HUDEP-2 (cell line): ENCODE results near the gene JMJD8.
A peak's percentile ranks its signal among the peaks of the same experiment; 100 is the strongest.

ENCODE experiments used
- DNase-seq, 76 experiments: peaks; one replicate each; lab custom pipeline; 2025; ENCODE audit not compliant: unreplicated experiment in 76 of 76; lab: John Stamatoyannopoulos, UW

JMJD8 gene

DNA sequence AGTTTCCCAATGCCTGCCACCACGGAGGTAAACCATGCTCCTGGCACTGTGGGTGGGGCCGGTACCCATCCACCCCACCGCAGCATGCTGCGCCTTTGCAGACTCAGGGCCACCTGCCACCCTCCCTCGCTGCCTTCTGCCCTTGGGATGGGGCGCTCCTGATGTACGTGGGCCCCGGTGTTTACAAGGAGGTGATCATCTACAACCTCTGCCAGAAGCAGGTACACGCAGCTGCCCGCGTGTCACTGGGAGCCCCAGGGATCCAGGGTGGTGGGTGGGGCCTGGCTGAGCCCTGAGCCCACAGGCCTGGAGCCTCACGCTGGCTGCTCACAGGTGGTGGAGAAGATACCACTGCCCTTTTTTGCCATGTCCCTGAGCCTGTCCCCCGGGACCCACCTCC is 17.6 kb downstream of the JMJD8 start:
- no peak for DNase-seq

DNA sequence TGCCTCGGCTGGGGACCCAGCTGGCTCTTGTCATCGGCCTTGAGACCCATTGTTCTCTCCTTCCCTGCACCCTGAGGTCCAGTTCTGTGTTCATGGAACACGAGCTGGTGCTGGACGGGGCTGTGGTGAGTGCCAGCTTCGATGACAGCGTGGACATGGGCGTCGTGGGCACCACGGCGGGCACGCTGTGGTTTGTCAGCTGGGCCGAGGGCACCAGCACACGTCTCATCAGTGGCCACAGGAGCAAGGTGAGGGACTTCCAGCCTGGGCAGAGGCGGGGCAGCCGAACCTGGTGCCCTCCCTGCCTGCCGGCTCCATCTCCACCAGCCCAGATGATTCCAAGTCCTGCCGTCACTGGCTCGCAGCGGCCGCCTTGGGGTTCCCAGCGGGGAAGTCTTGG is 21.5 kb downstream of the JMJD8 start:
- no peak for DNase-seq

DNA sequence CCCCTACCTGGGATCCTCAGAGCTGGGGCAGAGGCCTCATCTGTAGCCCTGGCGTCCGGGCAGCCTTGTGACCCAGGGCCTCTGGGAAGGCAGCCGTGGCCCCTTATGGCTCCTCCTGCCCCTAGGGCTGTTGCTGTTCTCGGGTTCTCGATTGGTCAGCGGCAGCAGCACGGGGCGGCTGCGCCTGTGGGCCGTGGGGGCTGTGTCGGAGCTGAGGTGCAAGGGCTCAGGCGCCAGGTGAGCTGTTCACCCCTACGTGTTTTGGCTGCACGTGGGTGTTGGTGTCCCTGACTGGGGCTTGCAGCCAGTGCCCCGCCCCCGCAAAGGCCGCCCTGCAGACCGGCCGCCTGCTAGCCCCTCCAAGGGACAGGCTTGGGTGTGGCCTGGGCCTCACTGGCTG is 22.0 kb downstream of the JMJD8 start:
- DNase-seq = no peak

DNA sequence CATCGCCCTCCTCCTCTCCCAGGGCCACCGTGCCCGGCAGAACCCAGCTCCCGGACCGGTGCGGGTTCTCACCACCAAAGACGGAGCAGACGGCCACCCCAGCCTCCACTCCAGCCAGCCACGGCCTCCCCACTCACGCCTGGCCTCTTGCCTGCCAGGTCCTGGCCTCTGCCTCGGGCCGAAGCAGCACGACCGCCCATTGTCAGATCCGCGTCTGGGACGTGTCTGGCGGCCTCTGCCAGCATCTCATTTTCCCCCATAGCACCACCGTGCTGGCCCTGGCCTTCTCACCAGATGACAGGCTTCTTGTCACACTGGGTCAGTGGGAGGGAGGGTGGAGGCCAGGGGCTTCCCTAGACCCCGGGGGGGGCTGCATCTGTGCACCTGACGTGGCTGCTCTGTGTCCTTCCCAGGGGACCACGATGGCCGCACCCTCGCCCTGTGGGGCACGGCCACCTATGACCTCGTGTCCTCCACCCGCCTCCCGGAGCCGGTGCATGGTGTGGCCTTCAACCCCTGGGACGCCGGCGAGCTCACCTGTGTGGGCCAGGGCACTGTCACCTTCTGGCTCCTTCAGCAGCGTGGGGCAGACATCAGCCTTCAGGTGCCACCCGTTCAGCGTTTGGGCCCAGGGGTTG is 22.8 kb downstream of the JMJD8 start:
- DNase-seq = no peak

DNA sequence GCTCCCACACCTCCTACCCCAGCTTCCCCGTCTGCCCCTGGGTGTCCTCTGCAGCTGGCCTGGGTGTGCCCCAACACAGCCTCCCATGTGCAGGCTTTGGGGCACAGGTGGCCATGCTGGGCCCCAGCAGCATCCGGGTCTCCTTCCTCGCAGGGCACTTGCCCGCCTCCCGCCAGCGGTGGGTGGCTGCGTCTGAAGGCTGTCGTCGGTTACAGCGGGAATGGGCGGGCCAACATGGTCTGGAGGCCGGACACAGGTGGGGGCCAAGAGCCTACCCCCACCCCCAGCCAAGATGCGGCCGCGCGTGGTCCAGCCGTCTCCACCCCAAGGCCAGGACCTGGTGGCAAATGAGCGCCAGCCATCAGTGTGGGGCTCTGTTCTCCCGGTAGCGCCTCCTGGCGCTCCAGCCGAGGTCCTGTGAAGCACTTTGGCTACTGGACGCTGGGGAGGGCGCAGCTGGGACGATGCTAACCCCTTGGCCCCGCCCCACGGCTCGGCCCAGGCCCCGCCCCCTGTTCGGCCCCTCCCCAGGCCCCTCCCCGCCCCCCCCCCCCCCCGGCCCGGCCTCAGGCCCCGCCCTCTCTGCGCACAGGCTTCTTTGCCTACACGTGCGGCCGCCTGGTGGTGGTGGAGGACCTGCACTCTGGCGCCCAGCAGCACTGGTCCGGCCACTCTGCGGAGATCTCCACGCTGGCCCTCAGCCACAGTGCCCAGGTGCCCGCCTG is 23.5 kb downstream of the JMJD8 start:
- DNase-seq = peak in 72 of 76 experiments; percentile 43 to 92 (median 85)

DNA sequence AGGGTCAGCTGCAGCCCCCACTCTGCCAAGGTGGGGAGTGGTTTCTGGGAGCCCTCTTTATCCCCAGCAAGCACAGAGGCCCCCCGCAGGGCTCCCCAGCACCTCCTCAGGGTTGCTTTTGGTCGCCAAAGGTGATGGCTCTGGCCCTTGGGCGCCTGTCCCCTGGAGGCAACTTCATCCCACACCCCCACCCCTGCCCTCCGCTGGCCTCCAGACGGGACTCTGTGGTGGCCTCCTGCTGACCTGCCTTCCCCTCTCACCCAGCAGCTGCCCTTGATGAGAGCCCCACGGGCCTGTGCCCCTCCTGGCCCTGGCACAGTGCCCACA is 24.0 kb downstream of the JMJD8 start:
- no peak for DNase-seq

DNA sequence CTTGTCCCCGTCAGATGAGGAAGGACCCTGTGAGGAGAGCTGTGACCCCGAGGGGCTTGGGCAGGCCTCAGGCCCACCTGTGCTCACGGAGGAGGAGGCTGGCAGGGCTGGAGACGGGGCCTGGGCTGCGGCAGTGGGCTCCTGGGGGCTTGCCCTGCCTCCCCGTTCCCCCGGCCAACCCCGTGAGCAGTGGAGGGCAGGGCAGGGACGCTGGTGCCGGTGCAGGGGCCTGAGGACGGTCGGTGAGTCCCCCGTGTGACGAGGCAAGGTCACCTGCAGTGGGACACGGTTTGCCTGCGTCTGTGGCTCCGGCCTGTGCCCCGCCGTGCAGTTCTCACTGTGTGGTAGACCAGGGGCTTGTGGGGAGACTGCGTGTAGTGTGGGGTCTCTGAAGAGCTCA is 24.5 kb downstream of the JMJD8 start:
- no peak for DNase-seq

DNA sequence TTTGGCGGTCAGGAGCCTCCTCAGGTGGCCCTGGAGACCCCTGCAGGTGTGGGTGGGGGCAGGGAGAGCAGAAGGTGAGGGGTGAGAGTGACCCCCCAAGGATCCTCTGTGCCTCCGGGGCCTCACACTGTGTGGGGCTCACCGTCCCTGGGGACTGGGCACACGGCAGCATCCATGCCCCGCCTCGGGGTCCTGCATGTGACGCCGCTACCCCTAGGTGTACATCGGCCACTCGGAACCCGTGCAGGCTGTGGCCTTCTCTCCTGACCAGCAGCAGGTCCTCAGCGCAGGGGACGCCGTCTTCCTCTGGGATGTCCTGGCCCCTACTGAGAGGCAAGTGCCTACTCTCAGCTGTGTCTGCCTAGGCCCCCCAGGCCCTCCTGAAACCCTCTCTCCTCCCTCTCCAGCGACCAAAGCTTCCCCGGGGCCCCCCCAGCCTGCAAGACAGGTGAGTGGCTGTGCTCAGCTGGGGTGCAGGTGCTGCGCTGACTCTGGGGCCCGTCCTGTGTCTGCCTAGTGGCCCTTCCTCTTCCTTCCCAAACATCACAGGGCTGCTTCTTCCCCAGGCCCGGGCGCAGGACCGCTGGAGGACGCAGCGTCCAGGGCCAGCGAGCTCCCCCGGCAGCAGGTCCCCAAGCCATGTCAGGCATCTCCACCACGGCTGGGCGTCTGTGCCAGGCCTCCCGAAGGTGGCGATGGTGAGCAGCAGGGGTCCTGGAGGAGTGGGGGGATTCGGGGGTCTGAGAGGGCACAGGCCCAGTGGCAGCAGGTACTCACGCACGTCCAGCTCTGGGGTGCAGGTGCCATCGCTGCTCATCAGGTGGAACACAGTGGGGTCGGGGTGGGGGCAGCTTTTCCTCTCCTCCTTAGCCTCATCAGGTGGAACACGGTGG is 25.2 kb downstream of the JMJD8 start:
- DNase-seq = no peak

DNA sequence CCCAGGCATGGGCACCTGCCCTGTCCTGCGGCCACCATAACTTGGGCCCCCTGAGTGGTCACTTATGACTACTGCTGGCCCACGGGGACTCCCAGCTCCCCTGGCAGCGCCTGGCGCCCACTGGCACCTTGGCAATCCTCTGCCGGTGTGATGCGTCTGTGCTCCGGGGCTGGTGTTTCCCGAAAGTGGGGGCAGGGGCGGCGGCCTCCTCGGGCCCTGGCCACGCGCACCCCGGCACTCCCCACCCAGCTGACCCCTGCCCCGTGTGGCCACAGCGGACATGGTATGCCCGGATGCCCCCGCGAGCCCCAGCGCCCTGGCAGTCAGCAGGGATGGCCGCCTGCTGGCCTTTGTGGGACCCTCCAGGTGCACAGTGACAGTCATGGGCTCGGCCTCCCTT is 26.6 kb downstream of the JMJD8 start:
- DNase-seq = no peak

DNA sequence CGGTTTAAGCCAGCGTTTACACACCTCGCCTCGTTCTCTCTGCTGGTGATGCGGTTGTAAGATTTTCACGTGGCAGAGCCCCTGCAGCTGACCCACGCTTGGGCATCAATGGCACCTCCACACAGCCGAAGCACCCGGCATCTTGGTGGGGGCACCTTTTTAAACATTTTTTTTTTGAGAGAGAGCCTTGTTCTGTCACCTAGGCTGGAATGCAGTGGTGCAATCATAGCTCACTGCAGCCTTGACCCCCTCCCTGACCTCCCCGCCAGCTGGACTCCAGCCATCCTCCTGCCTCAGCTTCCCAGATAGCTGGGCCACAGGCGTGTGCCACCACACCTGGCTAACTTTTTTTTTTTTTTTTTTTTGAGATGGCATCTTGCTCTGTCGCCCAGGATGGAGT is 30.1 kb downstream of the JMJD8 start:
- DNase-seq = no peak

DNA sequence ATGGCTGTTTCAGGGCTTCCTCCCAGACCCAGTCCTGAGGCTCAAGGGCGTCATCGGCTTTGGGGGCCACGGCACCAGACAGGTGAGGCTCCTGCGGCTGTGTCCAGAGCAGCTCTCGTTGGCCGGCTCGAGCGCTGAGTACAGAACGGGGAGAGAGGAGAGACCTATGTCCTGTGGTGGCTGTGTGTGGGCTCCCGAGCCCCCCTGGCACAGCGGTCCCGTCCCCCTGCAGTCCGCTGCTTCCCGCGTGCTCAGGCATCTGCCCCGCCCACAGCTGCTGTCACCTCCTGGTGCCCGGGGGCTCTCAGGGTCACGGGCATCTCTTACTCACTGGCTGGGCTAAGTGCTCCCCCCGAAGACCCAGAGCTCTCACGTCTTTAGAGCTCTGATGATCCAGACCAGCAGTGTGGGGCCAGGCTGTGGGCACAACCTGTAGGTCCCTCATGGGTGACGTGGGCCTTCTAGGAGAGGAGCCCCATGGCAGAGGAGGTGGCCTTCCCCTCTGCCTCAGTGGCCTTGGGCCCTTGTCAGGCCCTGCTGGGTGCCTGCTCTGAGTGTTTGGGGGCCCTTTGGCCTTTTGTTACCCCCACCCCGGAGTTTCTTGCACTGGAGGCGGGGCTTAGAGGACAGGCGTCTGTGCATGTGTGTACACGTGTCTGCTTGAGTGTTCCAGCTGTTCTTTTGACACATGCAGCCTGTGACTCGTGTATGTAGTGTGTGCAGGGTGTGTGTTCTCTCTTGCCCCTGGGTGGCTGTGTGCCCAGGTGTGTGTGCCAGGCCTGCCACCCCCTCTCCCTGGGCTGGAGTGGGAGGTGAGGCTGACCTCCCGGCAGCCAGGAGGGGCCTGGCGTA is 31.5 kb downstream of the JMJD8 start:
- no peak for DNase-seq

DNA sequence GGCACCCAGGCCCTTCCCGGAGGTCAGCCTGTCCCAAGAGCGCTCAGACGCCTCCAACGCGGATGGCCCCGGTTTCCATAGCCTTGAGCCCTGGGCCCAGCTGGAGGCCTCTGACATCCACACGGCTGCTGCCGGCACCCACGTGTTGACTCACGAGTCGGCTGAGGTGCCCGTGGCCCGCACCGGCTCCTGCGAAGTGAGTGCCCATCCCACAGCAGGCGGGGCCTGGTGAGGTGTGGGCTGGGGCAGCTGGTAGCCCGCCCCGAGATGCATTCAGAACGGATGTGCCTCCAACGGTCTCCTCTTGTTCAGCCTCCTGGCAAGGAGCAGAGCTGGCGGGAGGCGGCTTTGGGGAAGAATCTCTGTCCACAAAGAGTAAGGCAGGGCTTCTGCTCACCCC is 32.3 kb downstream of the JMJD8 start:
- DNase-seq = no peak

DNA sequence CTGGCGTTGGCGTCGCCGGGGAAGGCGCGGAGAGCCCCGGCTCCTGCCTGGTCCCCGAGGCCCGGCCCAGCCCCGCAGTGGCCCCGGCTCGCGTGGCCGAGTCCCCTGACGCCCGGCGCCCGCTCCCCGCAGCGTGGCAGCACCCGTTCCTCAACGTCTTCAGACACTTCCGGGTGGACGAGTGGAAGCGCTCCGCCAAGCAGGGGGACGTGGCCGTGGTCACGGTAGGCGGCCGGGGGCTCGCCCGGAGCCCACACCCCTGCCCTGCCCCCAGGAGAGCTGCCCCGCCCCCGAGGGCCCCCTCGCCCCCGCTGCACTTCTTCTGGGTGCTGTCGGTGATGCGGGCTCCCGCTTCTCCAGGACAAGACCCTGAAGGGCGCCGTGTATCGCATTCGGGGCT is 34.5 kb downstream of the JMJD8 start:
- DNase-seq = peak in 2 of 76 experiments; percentile 16 to 31

DNA sequence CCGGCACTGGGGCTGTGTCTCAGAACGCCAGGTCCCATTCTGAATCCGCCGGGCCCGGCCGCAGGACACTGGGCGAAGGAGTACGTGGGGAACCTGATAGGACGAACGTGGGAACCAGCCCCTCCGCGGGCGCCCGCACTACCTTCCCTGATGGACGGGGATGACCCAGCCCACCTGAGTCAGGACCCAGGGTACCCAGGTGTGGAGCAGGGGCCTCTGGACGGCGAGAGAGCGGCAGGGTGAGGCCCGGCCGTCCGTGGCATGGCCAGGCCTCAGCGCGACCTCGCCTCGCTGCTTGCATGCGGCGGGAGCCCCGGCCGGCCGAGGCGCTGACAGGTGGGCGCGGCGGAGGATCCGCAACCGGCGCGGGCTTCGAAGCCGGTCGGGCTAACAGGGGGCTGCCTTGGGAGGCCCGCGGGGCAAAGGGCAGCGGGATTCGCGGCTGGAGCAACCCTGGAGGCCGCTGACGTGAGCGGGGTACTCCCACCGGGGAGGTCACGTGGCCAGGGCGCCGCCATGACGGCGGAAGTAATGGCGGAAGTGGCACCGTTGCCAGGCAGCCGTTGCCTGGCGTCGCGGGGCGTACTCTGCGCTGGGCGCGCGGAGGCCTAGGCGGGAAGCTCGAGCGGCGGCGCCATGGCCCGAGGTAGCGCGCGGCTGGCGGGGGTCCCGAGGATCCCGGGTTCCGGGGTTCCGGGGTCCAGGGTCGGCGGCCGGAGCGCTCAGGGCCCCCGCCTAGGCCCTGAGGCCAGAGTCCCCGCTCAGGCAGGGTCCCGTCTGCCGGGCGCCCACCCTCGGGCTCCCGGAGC is 35.1 kb downstream of the JMJD8 start, which contains the start of gene WDR90:
TSS of gene WDR90 (plus strand) at position 585 of the 809 bp plus-strand sequence. CDS start at position 637, 52 bp downstream.
- peak in 74 of 76 experiments; percentile 30 to 94 (median 88) for DNase-seq

DNA sequence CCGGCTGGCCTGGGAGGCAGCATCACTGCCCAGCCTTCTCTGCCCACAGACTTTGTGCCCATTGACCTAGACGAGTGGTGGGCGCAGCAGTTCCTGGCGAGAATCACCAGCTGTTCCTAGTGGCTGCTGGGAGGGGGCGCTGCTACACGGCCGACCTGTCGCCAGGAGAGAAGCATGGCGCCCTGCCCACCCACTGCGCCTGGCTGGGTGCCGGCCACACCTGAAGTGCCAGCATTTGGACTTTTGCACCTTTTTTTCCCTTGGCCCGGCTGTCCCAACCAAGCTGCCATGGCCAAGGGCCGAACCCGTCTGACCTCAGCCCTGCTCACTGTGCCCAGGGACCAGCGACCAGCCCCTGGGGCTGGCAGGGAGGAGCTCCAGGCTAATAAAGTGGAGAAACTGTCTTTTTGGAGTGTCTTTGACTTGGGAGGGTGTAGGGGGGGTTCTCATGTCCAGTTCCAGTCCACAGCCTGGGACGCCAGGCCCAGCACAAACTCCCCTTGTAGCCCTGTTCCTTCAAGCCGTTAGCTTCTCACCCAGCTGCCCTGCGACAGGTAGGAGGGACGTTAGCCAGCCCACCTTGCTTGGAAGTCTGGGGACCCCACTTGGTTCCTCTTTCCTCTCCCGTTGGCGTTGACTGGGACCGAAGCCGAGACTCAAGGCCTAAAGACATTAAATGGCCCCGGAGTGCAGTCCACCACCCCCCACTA is 35.9 kb downstream of the JMJD8 start:
- peak in 60 of 76 experiments; percentile 8 to 76 (median 52) for DNase-seq

DNA sequence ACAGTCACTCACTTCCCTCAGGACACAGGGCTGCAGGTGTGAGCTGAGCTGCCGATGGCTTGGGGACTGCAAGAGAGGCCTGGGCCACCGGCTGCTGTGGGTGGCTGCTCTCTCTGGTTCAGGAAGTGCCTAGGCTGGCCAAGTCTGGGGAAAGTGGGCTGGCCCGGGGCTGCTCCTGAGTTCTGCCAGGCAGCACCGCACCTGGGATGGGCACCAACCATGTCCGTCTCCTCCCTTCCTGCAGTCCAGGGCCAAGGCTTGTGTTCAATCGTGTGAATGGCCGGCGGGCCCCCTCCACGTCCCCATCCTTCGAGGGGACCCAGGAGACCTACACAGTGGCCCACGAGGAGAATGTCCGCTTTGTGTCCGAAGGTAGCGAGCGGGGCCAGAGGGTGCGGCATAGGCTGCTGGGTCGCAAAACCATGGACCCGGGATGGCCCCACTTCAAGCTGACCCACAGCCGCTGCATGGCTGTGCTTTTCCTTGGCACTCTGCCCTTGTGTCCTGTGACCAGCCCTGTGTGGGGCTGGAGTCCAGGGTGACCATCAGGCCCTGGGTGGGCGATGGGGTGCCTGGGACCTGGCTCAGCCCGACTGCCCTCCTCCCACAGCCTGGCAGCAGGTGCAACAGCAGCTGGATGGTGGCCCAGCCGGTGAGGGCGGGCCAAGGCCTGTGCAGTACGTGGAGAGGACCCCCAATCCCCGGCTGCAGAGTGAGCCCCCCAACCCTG is 36.8 kb downstream of the JMJD8 start:
- no peak for DNase-seq

DNA sequence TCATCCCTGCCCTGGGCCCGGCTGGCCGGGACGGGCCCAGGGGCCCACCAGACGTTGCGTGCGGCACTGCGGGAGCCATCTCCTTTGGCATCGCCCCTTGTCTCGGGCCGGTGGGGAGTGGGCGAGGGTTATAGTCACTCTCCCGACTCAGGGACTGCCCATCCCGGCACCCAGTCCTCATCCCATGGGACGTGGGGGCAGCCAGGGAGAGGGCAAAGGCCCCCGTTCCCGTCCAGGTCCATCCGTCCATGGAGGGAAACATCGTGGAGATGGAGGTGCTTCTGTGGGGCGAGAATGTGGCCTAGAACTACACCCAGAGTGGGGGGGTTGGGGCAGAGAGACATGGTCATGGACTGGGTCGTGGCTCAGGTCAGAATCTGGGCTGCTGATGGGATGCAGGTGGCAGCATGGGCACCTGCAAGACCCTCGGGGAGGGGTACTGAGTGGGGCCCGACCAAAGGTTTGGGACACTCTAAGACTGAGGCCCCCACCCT is 37.4 kb downstream of the JMJD8 start:
- DNase-seq = no peak
